Chondrocyte (in vitro differentiated cells): Measurements from ENCODE around the gene TCP11. TPM values are rescaled to one million over a fixed set of nuclear protein-coding genes. Genes with fewer than 3 reads are reported as not detected.

ENCODE experiments used
- DNase-seq: peaks from one replicate; pipeline ENCODE4 v3.0.0; 2021; ENCODE audit warnings: mixed read lengths, low spot score
- H3K27ac Mint-ChIP-seq: one replicate; pipeline ENCODE4 v1.8.0; 2021; ENCODE audit warnings: mild to moderate bottlenecking, moderate library complexity, mixed read lengths; ENCODE audit not compliant: unreplicated experiment
- H3K27me3 Mint-ChIP-seq: 2 replicates; pipeline ENCODE4 v1.8.0; 2021; ENCODE audit warnings: low read depth, mixed read lengths
- H3K36me3 Mint-ChIP-seq: 2 replicates; pipeline ENCODE4 v1.8.0; 2021; ENCODE audit warnings: low read depth, mixed read lengths
- H3K4me1 Mint-ChIP-seq: 2 replicates; pipeline ENCODE4 v1.8.0; 2021; ENCODE audit warnings: low read depth, mild to moderate bottlenecking, mixed read lengths
- H3K4me3 Mint-ChIP-seq: one replicate; pipeline ENCODE4 v1.8.0; 2021; ENCODE audit warnings: mild to moderate bottlenecking, moderate library complexity, mixed read lengths; ENCODE audit not compliant: unreplicated experiment
- H3K9me3 Mint-ChIP-seq: 2 replicates; pipeline ENCODE4 v1.8.0; 2021; ENCODE audit warnings: low read depth, mixed read lengths
- CTCF ChIP-seq: fragments of 200-600 bp; sonication (generic); IDR thresholded peaks from 2 replicates; pipeline ENCODE4 v1.5.0; 2021; ENCODE audit warnings: antibody characterized with exemption, mild to moderate bottlenecking, moderate library complexity
- total RNA-seq: library from RNA; stranded (reverse); gene quantifications from 3 replicates; pipeline ENCODE4 v1.2.1, GENCODE V29; 2021

Gene TCP11
- total RNA-seq, 1 donor from 2014 or later = not detected

DNA sequence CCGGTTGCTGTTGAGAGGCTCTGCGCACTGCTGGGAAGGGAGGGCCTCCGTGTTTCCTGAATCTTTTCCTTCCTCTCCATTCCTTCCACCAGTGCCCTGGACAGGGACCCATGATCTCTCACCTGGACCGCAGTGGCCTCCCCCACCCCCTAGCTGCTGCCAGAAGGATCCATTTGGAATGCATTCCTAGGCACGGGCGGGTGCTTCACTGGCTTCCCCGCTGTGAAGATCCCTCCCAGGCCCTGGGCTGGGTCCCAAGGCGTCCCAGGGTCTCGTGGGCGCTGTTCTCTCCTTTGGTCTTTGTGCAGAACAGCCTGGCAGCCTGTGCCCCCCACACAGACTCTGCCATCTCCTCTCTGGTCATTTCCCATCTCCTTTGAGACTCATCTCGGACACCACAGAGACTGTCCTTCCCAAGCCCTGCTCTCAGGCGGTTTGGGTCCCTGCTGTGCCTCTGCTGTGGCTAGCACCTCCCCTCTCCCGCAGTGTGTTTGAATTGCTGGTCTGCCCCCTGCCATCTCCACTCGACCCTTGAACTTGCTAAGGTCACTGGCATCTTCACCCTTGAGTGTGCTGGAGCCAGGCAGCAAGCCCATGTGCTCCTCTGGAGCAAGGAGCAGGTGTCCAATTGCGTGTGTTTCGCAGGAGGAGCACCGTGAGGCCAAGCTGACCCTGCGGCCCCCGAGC, 59.0 kb downstream of the TCP11 start:
- H3K27me3 Mint-ChIP-seq = no peaks in the 10 kb centered on the region
- H3K27ac Mint-ChIP-seq = no peak overlapping the region
- H3K4me3 Mint-ChIP-seq = no peak overlapping the region
- no peak for DNase-seq
- TF ChIP-seq CTCF = no peak
- H3K4me1 Mint-ChIP-seq = peaks cover 13% of the 10 kb centered on the region
- peaks cover 34% of the 10 kb centered on the region for H3K36me3 Mint-ChIP-seq
- no peaks in the 10 kb centered on the region for H3K9me3 Mint-ChIP-seq

GRCh38 chr6:35081426-35081851, 59.7 kb downstream of the TCP11 start:
- H3K36me3 Mint-ChIP-seq = peaks cover 35% of the 10 kb centered on the region
- H3K27ac Mint-ChIP-seq = no peak overlapping the region
- TF ChIP-seq CTCF = no peak
- H3K4me3 Mint-ChIP-seq = no peak overlapping the region
- peaks cover 13% of the 10 kb centered on the region for H3K4me1 Mint-ChIP-seq
- no peaks in the 10 kb centered on the region for H3K9me3 Mint-ChIP-seq
- H3K27me3 Mint-ChIP-seq = no peaks in the 10 kb centered on the region
- DNase-seq = peak; percentile 63

DNA sequence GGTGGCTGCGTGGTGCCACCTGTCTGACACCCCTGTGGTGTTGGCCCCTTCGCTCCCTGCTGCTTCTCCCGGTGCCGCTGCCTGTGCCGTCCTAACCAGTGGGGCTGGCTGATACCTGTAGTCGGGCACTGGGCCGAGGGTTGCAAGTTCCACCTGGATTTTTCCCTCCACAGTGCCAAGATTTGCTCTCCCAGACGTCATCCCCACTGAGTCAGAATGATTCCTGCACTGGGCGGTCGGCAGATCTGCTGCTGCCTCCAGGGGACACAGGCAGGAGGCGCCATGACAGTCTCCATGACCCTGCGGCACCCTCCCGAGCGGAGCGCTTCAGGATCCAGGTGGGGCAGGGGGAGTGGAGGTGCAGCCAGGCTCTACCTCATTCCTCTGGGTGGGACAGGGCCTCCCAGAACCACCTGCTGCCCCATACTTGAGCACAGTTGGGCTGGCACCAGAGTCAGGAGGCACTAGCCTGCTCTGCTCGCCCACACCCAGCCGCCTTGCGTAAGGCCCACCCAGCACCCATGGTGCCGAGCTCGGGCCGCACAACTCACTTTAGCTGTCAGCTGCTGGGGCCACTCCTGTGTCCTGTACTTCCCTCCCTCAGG, 60.2 kb downstream of the TCP11 start:
- Mint-ChIP-seq H3K9me3 (no peaks in the 10 kb centered on the region), H3K27me3 (no peaks in the 10 kb centered on the region), H3K4me3 (no peak overlapping the region), H3K4me1 (peaks cover 13% of the 10 kb centered on the region), H3K27ac (no peak overlapping the region), H3K36me3 (peaks cover 30% of the 10 kb centered on the region)
- no peak for DNase-seq
- no peak for TF ChIP-seq CTCF

DNA sequence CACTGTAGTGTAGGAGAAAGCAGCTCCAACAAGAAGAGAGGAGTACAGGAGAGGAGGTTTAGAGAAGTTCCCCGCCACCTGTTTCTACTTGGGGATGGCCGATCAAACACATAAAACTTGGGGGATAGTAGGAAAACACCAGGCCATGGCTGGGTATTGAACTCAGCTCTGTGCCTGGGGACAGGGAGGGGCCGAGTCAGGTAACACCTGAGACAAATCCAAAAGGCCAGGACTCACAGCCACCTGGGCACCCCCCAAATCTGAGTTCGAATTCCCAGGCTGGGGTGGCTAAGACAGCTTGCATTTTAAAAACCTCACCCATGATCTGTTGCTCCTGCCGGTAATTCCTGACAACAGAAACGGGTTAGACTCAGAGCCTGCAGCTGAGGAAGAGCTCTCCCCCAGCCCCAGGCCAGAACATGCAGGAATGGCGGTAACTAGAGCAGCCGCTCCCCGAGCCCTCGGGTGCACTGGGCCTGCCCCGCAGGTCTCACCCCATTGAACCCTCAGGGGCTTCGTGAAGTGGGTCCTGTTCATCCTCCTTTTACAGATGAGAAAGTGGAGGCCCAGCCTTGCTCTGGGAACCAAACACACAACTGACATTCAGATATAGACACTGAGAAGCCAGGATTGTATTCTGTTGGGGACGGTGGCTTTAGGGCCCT, 61.0 kb downstream of the TCP11 start:
- peaks cover 13% of the 10 kb centered on the region for H3K4me1 Mint-ChIP-seq
- TF ChIP-seq CTCF = no peak
- peaks cover 27% of the 10 kb centered on the region for H3K36me3 Mint-ChIP-seq
- H3K27ac Mint-ChIP-seq = no peak overlapping the region
- no peak overlapping the region for H3K4me3 Mint-ChIP-seq
- H3K9me3 Mint-ChIP-seq = no peaks in the 10 kb centered on the region
- DNase-seq = peak; percentile 54
- H3K27me3 Mint-ChIP-seq = no peaks in the 10 kb centered on the region

DNA sequence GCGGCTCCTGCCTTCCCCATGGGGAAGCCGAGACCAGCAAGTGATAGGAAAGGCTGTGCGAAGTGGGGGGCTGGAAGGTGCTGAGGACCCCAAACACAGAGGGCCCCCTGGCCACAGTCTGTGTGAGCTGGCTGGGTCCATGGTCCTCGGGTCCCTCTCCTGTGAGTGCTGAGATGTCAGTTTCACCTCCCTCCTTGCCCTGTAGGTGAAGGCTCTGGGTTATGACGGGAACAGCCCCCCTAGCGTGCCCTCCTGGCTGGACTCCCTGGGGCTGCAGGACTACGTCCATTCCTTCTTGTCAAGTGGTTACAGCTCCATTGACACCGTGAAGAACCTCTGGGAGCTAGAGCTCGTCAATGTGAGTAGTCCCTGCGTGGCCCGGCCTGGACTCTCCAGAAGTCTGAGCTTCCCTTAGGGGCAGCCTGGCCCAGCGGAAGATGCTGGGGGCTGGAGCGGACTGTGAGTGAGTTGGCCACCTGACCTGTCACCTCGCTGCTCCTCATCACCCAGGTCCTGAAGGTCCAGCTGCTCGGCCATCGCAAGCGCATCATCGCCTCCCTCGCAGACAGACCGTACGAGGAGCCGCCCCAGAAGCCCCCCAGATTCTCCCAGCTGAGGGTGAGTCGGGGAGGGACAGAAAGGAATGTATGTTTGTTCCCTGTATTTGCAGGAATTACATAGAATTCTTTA, 61.7 kb downstream of the TCP11 start:
- H3K27me3 Mint-ChIP-seq = no peaks in the 10 kb centered on the region
- no peak for TF ChIP-seq CTCF

More for the DNA sequence above, 61.7 kb downstream of the TCP11 start:
- H3K27ac Mint-ChIP-seq = no peak overlapping the region
- peaks cover 13% of the 10 kb centered on the region for H3K4me1 Mint-ChIP-seq
- no peaks in the 10 kb centered on the region for H3K9me3 Mint-ChIP-seq
- DNase-seq = peak; percentile 67
- H3K4me3 Mint-ChIP-seq = no peak overlapping the region
- H3K36me3 Mint-ChIP-seq = peaks cover 27% of the 10 kb centered on the region
